GM18526 (cell line): ENCODE measurements around the gene ADAMTS2.

ENCODE experiments used
- POLR2A ChIP-seq: IDR thresholded peaks from 3 replicates; pipeline ENCODE4 v1.6.1; 2011; ENCODE audit not compliant: insufficient read length; ENCODE audit errors: extremely low read depth

The ADAMTS2 gene

GRCh38 chr5:179166171-179166885, 178.9 kb downstream of the ADAMTS2 start:
- TF ChIP-seq POLR2A, result no peak

- TF ChIP-seq POLR2A, result no peak
Measured at GRCh38 chr5:179165421-179166170, 179.7 kb downstream of the ADAMTS2 start.

- no peak for TF ChIP-seq POLR2A
Measured at GRCh38 chr5:179164331-179165311, 180.6 kb downstream of the ADAMTS2 start.

GRCh38 chr5:179163236-179164155, 181.8 kb downstream of the ADAMTS2 start:
- TF ChIP-seq POLR2A, result no peak

- no peak for TF ChIP-seq POLR2A
Measured at GRCh38 chr5:179162351-179163235, 182.7 kb downstream of the ADAMTS2 start.

GRCh38 chr5:179161901-179162300, 183.4 kb downstream of the ADAMTS2 start:
- TF ChIP-seq POLR2A, result no peak

GRCh38 chr5:179160584-179160983, 184.7 kb downstream of the ADAMTS2 start:
- TF ChIP-seq POLR2A, result no peak

- TF ChIP-seq POLR2A, result no peak
Measured at GRCh38 chr5:179158556-179158955, 186.7 kb downstream of the ADAMTS2 start.

GRCh38 chr5:179154991-179155955, 190.0 kb downstream of the ADAMTS2 start:
- no peak for TF ChIP-seq POLR2A

GRCh38 chr5:179154346-179154990, 190.8 kb downstream of the ADAMTS2 start:
- no peak for TF ChIP-seq POLR2A

GRCh38 chr5:179153921-179154345, 191.3 kb downstream of the ADAMTS2 start:
- no peak for TF ChIP-seq POLR2A

GRCh38 chr5:179153341-179153901, 191.8 kb downstream of the ADAMTS2 start:
- no peak for TF ChIP-seq POLR2A

- TF ChIP-seq POLR2A, result no peak
Measured at GRCh38 chr5:179152941-179153340, 192.3 kb downstream of the ADAMTS2 start.
